ENCODE data around the gene FCN2.

DNA sequence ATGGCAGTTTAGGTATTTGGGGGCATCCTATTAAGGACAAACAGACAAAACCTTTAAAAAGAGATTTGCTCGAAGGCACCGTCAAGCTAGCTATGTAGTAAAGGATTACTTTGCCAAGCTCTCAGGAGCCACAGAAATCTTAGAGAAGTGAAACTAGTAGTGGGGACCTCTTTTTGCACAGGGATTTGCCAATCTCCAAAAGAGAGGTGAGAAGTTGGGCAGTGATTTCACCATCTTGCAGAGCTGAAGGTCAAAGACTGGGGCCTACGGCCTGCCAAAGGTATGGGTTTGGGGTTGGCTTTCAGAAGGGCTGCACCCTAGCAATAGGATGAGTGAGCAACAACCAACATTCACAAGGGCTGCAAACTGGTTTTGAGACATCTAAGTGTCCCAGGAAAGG lies 38.7 kb downstream of the FCN2 start:
- no peak for TF ChIP-seq YY1 (IDR thresholded peaks at IDR 0.05; ENCODE audit: insufficient read depth, insufficient replicate concordance, low read depth, low read length)
- TF ChIP-seq, protein P1, sequence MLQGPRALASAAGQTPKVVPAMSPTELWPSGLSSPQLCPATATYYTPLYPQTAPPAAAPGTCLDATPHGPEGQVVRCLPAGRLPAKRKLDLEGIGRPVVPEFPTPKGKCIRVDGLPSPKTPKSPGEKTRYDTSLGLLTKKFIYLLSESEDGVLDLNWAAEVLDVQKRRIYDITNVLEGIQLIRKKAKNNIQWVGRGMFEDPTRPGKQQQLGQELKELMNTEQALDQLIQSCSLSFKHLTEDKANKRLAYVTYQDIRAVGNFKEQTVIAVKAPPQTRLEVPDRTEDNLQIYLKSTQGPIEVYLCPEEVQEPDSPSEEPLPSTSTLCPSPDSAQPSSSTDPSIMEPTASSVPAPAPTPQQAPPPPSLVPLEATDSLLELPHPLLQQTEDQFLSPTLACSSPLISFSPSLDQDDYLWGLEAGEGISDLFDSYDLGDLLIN (CRISPR knock-in tag; IDR thresholded peaks at IDR 0.05; ENCODE audit: borderline replicate concordance): no peak
- TF ChIP-seq MBD4 (IDR thresholded peaks at IDR 0.05; ENCODE audit: borderline replicate concordance, low read length): no peak
- TF ChIP-seq KDM1A (CRISPR knock-in tag; IDR thresholded peaks at IDR 0.05): no peak
- TF ChIP-seq EP300 (IDR thresholded peaks at IDR 0.05; ENCODE audit: low read depth in 2 of 2, low read length in 2 of 2): no peak
- TF ChIP-seq EP300 (CRISPR knock-in tag; IDR thresholded peaks at IDR 0.05; ENCODE audit: borderline replicate concordance): no peak
- TF ChIP-seq FOSL1 (CRISPR knock-in tag; IDR thresholded peaks at IDR 0.05; ENCODE audit: borderline replicate concordance): no peak
- TF ChIP-seq, protein P2, sequence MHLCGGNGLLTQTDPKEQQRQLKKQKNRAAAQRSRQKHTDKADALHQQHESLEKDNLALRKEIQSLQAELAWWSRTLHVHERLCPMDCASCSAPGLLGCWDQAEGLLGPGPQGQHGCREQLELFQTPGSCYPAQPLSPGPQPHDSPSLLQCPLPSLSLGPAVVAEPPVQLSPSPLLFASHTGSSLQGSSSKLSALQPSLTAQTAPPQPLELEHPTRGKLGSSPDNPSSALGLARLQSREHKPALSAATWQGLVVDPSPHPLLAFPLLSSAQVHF (CRISPR knock-in tag; IDR thresholded peaks at IDR 0.05): no peak

All from HepG2 (cell line).